C4-2B (cell line): ENCODE results near the gene CFAP97D2.

ENCODE experiments used
- H3K27ac ChIP-seq: fragments of 450-650 bp; 2 replicates; pipeline ENCODE4 v1.5.1; 2017
- CTCF ChIP-seq: fragments of 450-650 bp; conservative IDR thresholded peaks from 2 replicates; pipeline ENCODE4 v1.5.1; 2017; ENCODE audit warnings: mild to moderate bottlenecking
- ZFX ChIP-seq: fragments of 450-650 bp; IDR thresholded peaks from 2 replicates; pipeline ENCODE4 v1.6.1; 2017

CFAP97D2 gene

GRCh38 chr13:114213980-114214379, 34.9 kb downstream of the CFAP97D2 start:
- H3K27ac ChIP-seq = no peak overlapping the region
- TF ChIP-seq ZFX = no peak
- no peak for TF ChIP-seq CTCF

GRCh38 chr13:114219392-114219791, 40.3 kb downstream of the CFAP97D2 start:
- no peak overlapping the region for H3K27ac ChIP-seq
- TF ChIP-seq ZFX (no peak), CTCF (no peak)

- TF ChIP-seq CTCF (no peak), ZFX (no peak)
- no peak overlapping the region for H3K27ac ChIP-seq
Observed at GRCh38 chr13:114222461-114222968, 43.5 kb downstream of the CFAP97D2 start.

GRCh38 chr13:114224201-114224600, 45.1 kb downstream of the CFAP97D2 start:
- H3K27ac ChIP-seq = no peak overlapping the region
- no peak for TF ChIP-seq ZFX
- TF ChIP-seq CTCF = no peak

GRCh38 chr13:114225610-114226009, 46.6 kb downstream of the CFAP97D2 start:
- no peak overlapping the region for H3K27ac ChIP-seq
- TF ChIP-seq ZFX (no peak), CTCF (no peak)

- H3K27ac ChIP-seq = no peak overlapping the region
- no peak for TF ChIP-seq ZFX
- no peak for TF ChIP-seq CTCF
Observed at GRCh38 chr13:114226088-114226487, 47.0 kb downstream of the CFAP97D2 start.

- TF ChIP-seq ZFX (no peak), CTCF (peak; percentile 94)
- H3K27ac ChIP-seq = no peak overlapping the region
Observed at GRCh38 chr13:114226699-114227323, 47.8 kb downstream of the CFAP97D2 start.
